ENCODE data around the gene FTO.

- TF ChIP-seq CTCF (IDR thresholded peaks at IDR 0.05) (no peak), POLR2A (IDR thresholded peaks at IDR 0.05) (no peak)
Measured at GRCh38 chr16:53968454-53968853, 264.5 kb downstream of the FTO start.

Measured in esophagus squamous epithelium (tissue), 4 donors.